CD4-positive, alpha-beta T cell (primary cell): ENCODE measurements around the gene DCLRE1C. TPM values are rescaled to one million over a fixed set of nuclear protein-coding genes. Genes with fewer than 3 reads are reported as not detected.
"Not testable (repeated sequence)": the region's sequence is repeated elsewhere in the genome, so short reads cannot be mapped to it uniquely, and the experiment has no call there.

Experiments
- ATAC-seq: fragments of 200-7000 bp; cut with Tn5 transposase; one replicate; pipeline ENCODE4 v1.10.0; 2022; ENCODE audit warnings: mild to moderate bottlenecking; ENCODE audit not compliant: poor library complexity
- CTCF ChIA-PET: fragments of 350-600 bp; sonication (Branson Sonifier 250); formaldehyde crosslinking; loops from one replicate; lab custom pipeline; 2021; ENCODE audit warnings: antibody characterized with exemption, inconsistent platforms; lab: Charles Lee
- POLR2A ChIA-PET: fragments of 350-600 bp; sonication (Branson Sonifier 250); formaldehyde crosslinking; loops from one replicate; lab custom pipeline; 2021; ENCODE audit warnings: antibody characterized with exemption, inconsistent platforms; lab: Charles Lee
- DNase-seq, 14 experiments: peaks; one replicate each; pipeline ENCODE4 v3.0.0-alpha.2; 2013 to 2020; ENCODE audit warnings: mixed read lengths in 2 of 14
- H3K27ac ChIP-seq, 2 donors: one replicate each; pipeline versions ENCODE4 v1.5.1 to v1.7.0; 2013; ENCODE audit warnings: low read length in 2 of 2, low read depth in 1 of 2, mild to moderate bottlenecking in 1 of 2
- H3K27me3 ChIP-seq, 2 experiments: 1 replicate in 1 of 2; 2 replicates in 1 of 2; pipeline versions ENCODE4 v1.6.1 to v1.7.0; 2013; ENCODE audit warnings: low read length in 2 of 2, control low read depth in 1 of 2, mild to moderate bottlenecking in 1 of 2, moderate library complexity in 1 of 2; ENCODE audit not compliant: insufficient read depth in 2 of 2, control insufficient read depth in 1 of 2
- H3K36me3 ChIP-seq: one replicate; pipeline ENCODE4 v1.6.1; 2013; ENCODE audit warnings: low read length, control low read depth; ENCODE audit not compliant: insufficient read depth
- H3K4me1 ChIP-seq: one replicate; pipeline ENCODE4 v1.6.1; 2013; ENCODE audit warnings: low read length, control low read depth; ENCODE audit not compliant: insufficient read depth
- H3K4me3 ChIP-seq: one replicate; pipeline ENCODE4 v1.5.1; 2013; ENCODE audit warnings: mild to moderate bottlenecking, low read length, moderate library complexity
- H3K9me3 ChIP-seq, 2 experiments: 1 replicate in 1 of 2; 2 replicates in 1 of 2; pipeline versions ENCODE4 v1.6.1 to v1.7.0; 2013; ENCODE audit warnings: low read length in 2 of 2, mild to moderate bottlenecking in 2 of 2, control low read depth in 1 of 2, moderate library complexity in 1 of 2; ENCODE audit not compliant: control insufficient read depth in 1 of 2, insufficient read depth in 1 of 2
- H3K27ac Mint-ChIP-seq: one replicate; pipeline ENCODE4 v1.8.0; 2020; ENCODE audit warnings: mixed read lengths
- H3K27me3 Mint-ChIP-seq: one replicate; pipeline ENCODE4 v1.8.0; 2021; ENCODE audit warnings: mixed read lengths
- H3K36me3 Mint-ChIP-seq: one replicate; pipeline ENCODE4 v1.8.0; 2021; ENCODE audit warnings: low read depth, mixed read lengths
- H3K4me1 Mint-ChIP-seq: one replicate; pipeline ENCODE4 v1.8.0; 2021; ENCODE audit warnings: low read depth, mixed read lengths
- H3K4me3 Mint-ChIP-seq: one replicate; pipeline ENCODE4 v1.8.0; 2020; ENCODE audit warnings: mild to moderate bottlenecking, mixed read lengths
- H3K9me3 Mint-ChIP-seq: one replicate; pipeline ENCODE4 v1.8.0; 2020; ENCODE audit warnings: mixed read lengths
- intact Hi-C, 2 experiments: fragments of 100-400 bp; cut with DNase I in 1 of 2; cut with micrococcal nuclease in 1 of 2; formaldehyde crosslinking; loops; one replicate each; pipeline versions ENCODE4 v1.15.1 to v1.9.0; 2023 to 2025; cut with DNase I, micrococcal nuclease
- total RNA-seq, 174 experiments: library from RNA in 2 of 174; stranded (reverse) in 2 of 174; gene quantifications; one replicate each; pipeline ENCODE4 v1.2.3 and lab custom pipeline; 2021 to 2026
- TF ChIP-seq, protein P1 (sequence below): fragments of 200-600 bp; IDR thresholded peaks from one replicate; pipeline ENCODE4 v1.8.0; 2022; ENCODE audit warnings: antibody characterized with exemption, mild to moderate bottlenecking

Gene DCLRE1C
- total RNA-seq, 2 experiments from 2014 or later, result 11.0 to 15.4 TPM

GRCh38 chr10:14875941-14876340 lies 78.0 kb downstream of the DCLRE1C start:
- no peaks in the 10 kb centered on the region for H3K27me3 Mint-ChIP-seq
- H3K4me1 Mint-ChIP-seq, result peaks cover 37% of the 10 kb centered on the region
- H3K4me1 ChIP-seq, result peaks cover 16% of the 10 kb centered on the region
- CTCF ChIA-PET, result no interaction called here
- intact Hi-C loops, result loop anchor here in 1 of 2 experiments (5.0 kb wide), 1 partner anchor 76 kb away; the partner anchor contains the start of gene DCLRE1C
- POLR2A ChIA-PET, result interaction anchor here (0.9 to 2.2 kb wide), 2 partner anchors 38 to 222 kb away, joined by 4 to 6 read pairs; partner anchors contain the start of genes CDNF, HSPA14, MSANTD7 and RPP38
- H3K27ac Mint-ChIP-seq, result no peak overlapping the region
- no peak overlapping the region for H3K4me3 ChIP-seq
- DNase-seq (no peak), ATAC-seq (no peak)
- H3K9me3 ChIP-seq, result no peaks in the 10 kb centered on the region
- no peak overlapping the region for H3K27ac ChIP-seq
- TF ChIP-seq, protein P1, sequence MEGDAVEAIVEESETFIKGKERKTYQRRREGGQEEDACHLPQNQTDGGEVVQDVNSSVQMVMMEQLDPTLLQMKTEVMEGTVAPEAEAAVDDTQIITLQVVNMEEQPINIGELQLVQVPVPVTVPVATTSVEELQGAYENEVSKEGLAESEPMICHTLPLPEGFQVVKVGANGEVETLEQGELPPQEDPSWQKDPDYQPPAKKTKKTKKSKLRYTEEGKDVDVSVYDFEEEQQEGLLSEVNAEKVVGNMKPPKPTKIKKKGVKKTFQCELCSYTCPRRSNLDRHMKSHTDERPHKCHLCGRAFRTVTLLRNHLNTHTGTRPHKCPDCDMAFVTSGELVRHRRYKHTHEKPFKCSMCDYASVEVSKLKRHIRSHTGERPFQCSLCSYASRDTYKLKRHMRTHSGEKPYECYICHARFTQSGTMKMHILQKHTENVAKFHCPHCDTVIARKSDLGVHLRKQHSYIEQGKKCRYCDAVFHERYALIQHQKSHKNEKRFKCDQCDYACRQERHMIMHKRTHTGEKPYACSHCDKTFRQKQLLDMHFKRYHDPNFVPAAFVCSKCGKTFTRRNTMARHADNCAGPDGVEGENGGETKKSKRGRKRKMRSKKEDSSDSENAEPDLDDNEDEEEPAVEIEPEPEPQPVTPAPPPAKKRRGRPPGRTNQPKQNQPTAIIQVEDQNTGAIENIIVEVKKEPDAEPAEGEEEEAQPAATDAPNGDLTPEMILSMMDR, result no peak
- H3K4me3 Mint-ChIP-seq, result peak overlapping the region; percentile 96
- no peaks in the 10 kb centered on the region for H3K9me3 Mint-ChIP-seq
- no peaks in the 10 kb centered on the region for H3K27me3 ChIP-seq
- peaks cover 17% of the 10 kb centered on the region for H3K36me3 Mint-ChIP-seq
- peaks cover 2% of the 10 kb centered on the region for H3K36me3 ChIP-seq

GRCh38 chr10:14873090-14873760 lies 80.7 kb downstream of the DCLRE1C start:
- ATAC-seq (no peak), DNase-seq (no peak)
- ChIA-PET POLR2A (interaction anchor here (0.7 kb wide), 1 partner anchor 35 kb away, joined by 4 read pairs; the partner anchor contains the start of genes CDNF, HSPA14 and MSANTD7), CTCF (interaction anchor here (1.2 kb wide), 1 partner anchor 50 kb away, joined by 3 read pairs; no protein-coding TSS in a partner anchor)
- TF ChIP-seq, protein P1, result no peak
- no peak overlapping the region for H3K4me3 Mint-ChIP-seq
- Histone ChIP-seq H3K4me1 (peaks cover 5% of the 10 kb centered on the region), H3K4me3 (no peak overlapping the region), H3K9me3 (no peaks in the 10 kb centered on the region), H3K27ac (no peak overlapping the region), H3K36me3 (peaks cover 21% of the 10 kb centered on the region), H3K27me3 (no peaks in the 10 kb centered on the region)
- peaks cover 21% of the 10 kb centered on the region for H3K4me1 Mint-ChIP-seq
- peaks cover 35% of the 10 kb centered on the region for H3K36me3 Mint-ChIP-seq
- H3K9me3 Mint-ChIP-seq, result no peaks in the 10 kb centered on the region
- no peaks in the 10 kb centered on the region for H3K27me3 Mint-ChIP-seq
- intact Hi-C loops, result no loop called here
- no peak overlapping the region for H3K27ac Mint-ChIP-seq

GRCh38 chr10:14864871-14865270 lies 89.0 kb downstream of the DCLRE1C start:
- H3K9me3 ChIP-seq, H3K4me3 Mint-ChIP-seq, H3K27ac Mint-ChIP-seq, DNase-seq, H3K27me3 ChIP-seq, CTCF ChIA-PET, intact Hi-C loops, H3K4me1 ChIP-seq, H3K27ac ChIP-seq, ATAC-seq, H3K27me3 Mint-ChIP-seq, H3K9me3 Mint-ChIP-seq, H3K4me1 Mint-ChIP-seq, H3K4me3 ChIP-seq: not testable (repeated sequence)
- peaks cover 51% of the 10 kb centered on the region for H3K36me3 ChIP-seq
- POLR2A ChIA-PET, result interaction anchor here (3.5 kb wide), 1 partner anchor 13 kb away, joined by 14 read pairs; the partner anchor contains the start of gene SUV39H2
- H3K36me3 Mint-ChIP-seq, result peaks cover 69% of the 10 kb centered on the region

DNA sequence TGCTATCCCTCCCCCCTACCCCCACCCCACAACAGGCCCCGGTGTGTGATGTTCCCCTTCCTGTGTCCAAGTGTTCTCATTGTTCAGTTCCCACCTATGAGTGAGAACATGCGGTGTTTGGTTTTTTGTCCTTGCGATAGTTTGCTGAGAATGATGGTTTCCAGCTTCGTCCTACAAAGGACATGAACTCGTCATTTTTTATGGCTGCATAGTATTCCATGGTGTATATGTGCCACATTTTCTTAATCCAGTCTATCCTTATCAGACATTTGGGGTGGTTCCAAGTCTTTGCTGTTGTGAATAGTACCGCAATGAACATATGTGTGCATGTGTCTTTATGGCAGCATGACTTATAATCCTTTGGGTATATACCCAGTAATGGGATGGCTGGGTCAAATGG lies 89.4 kb downstream of the DCLRE1C start:
- H3K27ac Mint-ChIP-seq, H3K9me3 ChIP-seq, DNase-seq, H3K27ac ChIP-seq, POLR2A ChIA-PET, CTCF ChIA-PET, H3K4me1 ChIP-seq, H3K27me3 ChIP-seq, H3K9me3 Mint-ChIP-seq, H3K27me3 Mint-ChIP-seq, H3K4me3 ChIP-seq, H3K4me1 Mint-ChIP-seq, H3K4me3 Mint-ChIP-seq, intact Hi-C loops, ATAC-seq: not testable (repeated sequence)
- H3K36me3 ChIP-seq, result peaks cover 47% of the 10 kb centered on the region
- H3K36me3 Mint-ChIP-seq, result peaks cover 66% of the 10 kb centered on the region
